ENCODE data around the gene ARFGEF3. TPM values are rescaled to one million over a fixed set of nuclear protein-coding genes. Genes with fewer than 3 reads are reported as not detected.
"Not testable (repeated sequence)": the region's sequence is repeated elsewhere in the genome, so short reads cannot be mapped to it uniquely, and the experiment has no call there.

ARFGEF3 gene
- total RNA-seq, 2 experiments from 2014 or later, result 0.72 TPM

DNA sequence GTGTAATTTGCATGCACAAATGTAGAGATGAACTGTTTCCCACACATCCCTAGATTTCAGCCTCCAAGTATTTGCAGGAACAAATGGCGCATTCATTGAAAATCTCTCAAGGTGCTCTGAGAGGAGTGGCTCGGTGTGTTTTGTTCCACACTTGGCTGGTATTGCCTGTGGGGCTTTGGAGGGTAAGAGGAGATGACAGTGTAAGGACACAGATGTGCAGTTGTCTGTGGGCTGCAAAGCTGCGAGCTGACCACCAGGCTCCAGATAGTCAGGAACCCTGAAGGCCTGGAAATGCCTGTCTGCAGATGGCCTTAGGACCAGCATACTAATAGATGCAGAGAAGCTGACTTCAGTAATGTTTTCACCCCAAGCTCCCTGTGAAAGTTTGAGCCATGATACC is 114.2 kb downstream of the ARFGEF3 start:
- CTCF ChIA-PET, result interaction anchor here (0.6 kb wide), 2 partner anchors 201 to 256 kb away, joined by 3 to 4 read pairs; no protein-coding TSS in a partner anchor
- intact Hi-C loops (cut with micrococcal nuclease), result no loop called here
- H3K9me3 Mint-ChIP-seq, result no peaks in the 10 kb centered on the region

DNA sequence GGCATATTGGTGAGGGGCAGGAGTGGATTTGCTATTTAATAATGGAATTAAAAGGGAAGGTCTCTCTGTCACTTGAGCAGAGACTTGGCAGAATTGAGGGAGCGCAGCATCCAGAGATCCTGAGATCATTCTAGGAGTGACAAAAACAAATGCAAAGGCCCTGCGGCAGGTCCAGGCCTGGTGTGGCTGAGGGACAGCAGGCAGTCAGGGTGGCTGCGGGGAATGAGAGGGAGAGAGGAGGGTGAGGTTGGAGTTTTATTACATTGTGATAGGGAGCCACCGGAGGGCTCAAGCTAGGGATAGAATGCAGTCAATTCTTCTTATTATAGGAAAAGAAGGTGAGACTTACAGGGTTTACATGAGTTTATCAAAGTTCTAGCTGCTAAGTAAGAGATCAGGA is 116.1 kb downstream of the ARFGEF3 start:
- CTCF ChIA-PET, result no interaction called here
- Mint-ChIP-seq H3K9me3 (no peaks in the 10 kb centered on the region), H3K27ac (no peak overlapping the region), H3K27me3 (ENCODE audit: low read depth) (no peaks in the 10 kb centered on the region), H3K36me3 (ENCODE audit: low read depth) (no peaks in the 10 kb centered on the region), H3K4me3 (no peak overlapping the region), H3K4me1 (ENCODE audit: low read depth) (no peaks in the 10 kb centered on the region)
- DNase-seq, result no peak
- intact Hi-C loops (cut with micrococcal nuclease), result no loop called here

More for the DNA sequence above, 114.2 kb downstream of the ARFGEF3 start:
- H3K4me1 Mint-ChIP-seq (ENCODE audit: low read depth), result no peaks in the 10 kb centered on the region
- H3K36me3 Mint-ChIP-seq (ENCODE audit: low read depth), result no peaks in the 10 kb centered on the region
- H3K4me3 Mint-ChIP-seq, result no peak overlapping the region
- no peak for DNase-seq
- no peaks in the 10 kb centered on the region for H3K27me3 Mint-ChIP-seq (ENCODE audit: low read depth)
- H3K27ac Mint-ChIP-seq, result no peak overlapping the region

DNA sequence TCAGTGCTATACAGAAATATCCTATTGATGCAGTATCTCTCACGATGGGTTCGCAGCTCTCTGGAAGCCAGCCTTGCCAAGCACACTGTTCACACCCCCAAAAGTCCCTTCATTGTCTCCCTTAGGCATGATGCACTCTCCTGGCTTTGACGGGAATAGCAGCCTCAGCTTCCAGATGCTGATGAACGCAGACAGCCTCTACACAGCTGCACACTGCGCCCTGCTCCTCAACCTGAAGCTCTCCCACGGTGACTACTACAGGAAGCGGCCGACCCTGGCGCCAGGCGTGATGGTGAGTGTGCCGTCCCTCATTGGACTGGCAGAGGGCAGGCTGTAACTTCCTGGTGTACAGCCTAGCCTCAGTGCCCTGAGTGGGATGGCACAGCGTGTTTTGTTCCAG is 116.6 kb downstream of the ARFGEF3 start:
- Mint-ChIP-seq H3K9me3 (no peaks in the 10 kb centered on the region), H3K4me1 (ENCODE audit: low read depth) (no peaks in the 10 kb centered on the region), H3K36me3 (ENCODE audit: low read depth) (no peaks in the 10 kb centered on the region), H3K27ac (no peak overlapping the region), H3K4me3 (no peak overlapping the region), H3K27me3 (ENCODE audit: low read depth) (no peaks in the 10 kb centered on the region)
- CTCF ChIA-PET, result no interaction called here
- no peak for DNase-seq
- intact Hi-C loops (cut with micrococcal nuclease), result no loop called here

DNA sequence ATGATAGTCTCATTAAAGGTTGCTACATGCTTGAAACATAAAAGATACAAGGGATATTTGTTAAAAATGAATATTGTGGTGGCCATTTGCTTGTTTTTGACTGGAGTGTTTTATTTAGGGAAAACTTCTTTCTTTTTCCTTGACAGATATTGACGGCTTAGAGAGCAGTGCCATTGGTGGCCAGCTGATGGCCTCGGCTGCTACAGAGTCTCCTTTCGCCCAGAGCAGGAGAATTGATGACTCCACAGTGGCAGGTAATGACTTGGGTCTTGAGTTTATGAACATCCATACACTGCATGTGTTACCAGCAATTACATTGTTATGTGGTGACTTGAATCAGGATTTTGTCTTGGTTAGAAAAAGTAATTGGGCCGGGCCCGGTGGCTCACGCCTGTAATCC is 124.1 kb downstream of the ARFGEF3 start:
- Mint-ChIP-seq H3K9me3 (no peaks in the 10 kb centered on the region), H3K36me3 (ENCODE audit: low read depth) (no peaks in the 10 kb centered on the region), H3K27ac (no peak overlapping the region), H3K4me1 (ENCODE audit: low read depth) (peaks cover 6% of the 10 kb centered on the region), H3K27me3 (ENCODE audit: low read depth) (no peaks in the 10 kb centered on the region), H3K4me3 (no peak overlapping the region)
- CTCF ChIA-PET, result interaction anchor here (0.9 to 5.2 kb wide), 4 partner anchors 15 to 581 kb away, joined by 3 to 47 read pairs (median 3); no protein-coding TSS in a partner anchor
- DNase-seq, result no peak
- intact Hi-C loops (cut with micrococcal nuclease), result loop anchor here (5.0 kb wide), 1 partner anchor 222 kb away; no protein-coding TSS in a partner anchor

DNA sequence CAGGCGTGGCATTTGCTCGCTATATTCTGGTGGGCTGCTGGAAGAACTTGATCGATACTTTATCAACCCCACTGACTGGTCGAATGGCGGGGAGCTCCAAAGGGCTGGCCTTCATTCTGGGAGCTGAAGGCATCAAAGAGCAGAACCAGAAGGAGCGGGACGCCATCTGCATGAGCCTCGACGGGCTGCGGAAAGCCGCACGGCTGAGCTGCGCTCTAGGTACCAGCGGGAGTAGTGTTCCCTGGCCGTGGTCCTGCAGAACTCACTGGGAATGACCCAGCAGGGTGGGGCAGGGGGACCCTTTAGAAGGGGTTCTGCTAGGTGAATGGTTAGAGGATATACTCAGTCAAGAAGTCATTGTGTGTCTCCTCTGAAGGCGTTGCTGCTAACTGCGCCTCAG is 125.0 kb downstream of the ARFGEF3 start:
- intact Hi-C loops (cut with micrococcal nuclease), result loop anchor here (1.0 to 5.0 kb wide), 2 partner anchors 170 to 221 kb away; no protein-coding TSS in a partner anchor
- Mint-ChIP-seq H3K27me3 (ENCODE audit: low read depth) (no peaks in the 10 kb centered on the region), H3K9me3 (no peaks in the 10 kb centered on the region), H3K4me1 (ENCODE audit: low read depth) (peaks cover 6% of the 10 kb centered on the region), H3K36me3 (ENCODE audit: low read depth) (no peaks in the 10 kb centered on the region), H3K27ac (no peak overlapping the region), H3K4me3 (no peak overlapping the region)
- CTCF ChIA-PET, result interaction anchor here (0.7 to 5.2 kb wide), 4 partner anchors 10 to 582 kb away, joined by 3 to 47 read pairs (median 3); no protein-coding TSS in a partner anchor
- no peak for DNase-seq

DNA sequence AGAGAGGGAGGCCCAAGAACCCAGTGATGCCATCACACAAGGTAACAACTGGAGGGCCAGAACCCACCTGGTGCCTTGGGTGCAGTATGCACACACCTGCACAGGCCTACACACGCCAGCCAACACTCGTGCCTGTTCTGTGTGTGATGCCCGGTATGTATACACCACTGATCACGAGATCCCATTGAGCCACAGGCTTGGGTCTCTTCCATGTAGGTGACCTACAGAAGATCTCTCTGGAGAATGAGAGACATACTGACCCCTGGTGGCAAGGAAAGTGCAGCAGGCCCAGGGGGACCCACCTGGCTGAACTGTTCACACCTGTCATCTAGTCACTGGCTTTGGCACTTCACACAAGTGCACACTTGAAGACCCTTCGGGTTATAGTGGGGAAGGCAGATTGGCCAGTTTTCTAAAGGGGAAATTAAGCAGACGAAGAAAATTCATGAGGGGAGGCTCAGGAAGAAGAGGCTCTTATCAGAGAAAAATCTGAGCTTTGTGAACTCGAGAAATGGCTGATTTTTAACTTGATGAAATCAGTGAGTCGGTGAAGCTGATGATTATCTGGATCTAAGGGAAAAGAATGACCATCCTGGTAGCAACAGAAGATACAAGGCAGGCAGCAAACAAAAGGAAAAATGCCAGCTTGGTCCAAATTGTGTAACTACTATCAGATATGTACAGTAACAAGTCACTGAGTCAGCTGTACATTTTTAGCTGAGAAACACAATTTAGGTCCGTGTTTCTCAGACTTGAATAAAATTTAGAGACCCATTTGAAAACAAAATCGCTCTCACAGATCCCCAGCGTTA is 125.6 kb downstream of the ARFGEF3 start:
- Mint-ChIP-seq H3K36me3 (ENCODE audit: low read depth) (no peaks in the 10 kb centered on the region), H3K27ac (no peak overlapping the region), H3K9me3 (no peaks in the 10 kb centered on the region), H3K27me3 (ENCODE audit: low read depth) (no peaks in the 10 kb centered on the region), H3K4me3 (no peak overlapping the region), H3K4me1 (ENCODE audit: low read depth) (peaks cover 6% of the 10 kb centered on the region)
- intact Hi-C loops (cut with micrococcal nuclease), result loop anchor here (1.0 to 5.0 kb wide), 2 partner anchors 171 to 220 kb away; no protein-coding TSS in a partner anchor
- CTCF ChIA-PET, result interaction anchor here (0.6 to 5.2 kb wide), 5 partner anchors 10 to 174 kb away, joined by 3 to 47 read pairs (median 4); no protein-coding TSS in a partner anchor
- DNase-seq, result peak; percentile 70

DNA sequence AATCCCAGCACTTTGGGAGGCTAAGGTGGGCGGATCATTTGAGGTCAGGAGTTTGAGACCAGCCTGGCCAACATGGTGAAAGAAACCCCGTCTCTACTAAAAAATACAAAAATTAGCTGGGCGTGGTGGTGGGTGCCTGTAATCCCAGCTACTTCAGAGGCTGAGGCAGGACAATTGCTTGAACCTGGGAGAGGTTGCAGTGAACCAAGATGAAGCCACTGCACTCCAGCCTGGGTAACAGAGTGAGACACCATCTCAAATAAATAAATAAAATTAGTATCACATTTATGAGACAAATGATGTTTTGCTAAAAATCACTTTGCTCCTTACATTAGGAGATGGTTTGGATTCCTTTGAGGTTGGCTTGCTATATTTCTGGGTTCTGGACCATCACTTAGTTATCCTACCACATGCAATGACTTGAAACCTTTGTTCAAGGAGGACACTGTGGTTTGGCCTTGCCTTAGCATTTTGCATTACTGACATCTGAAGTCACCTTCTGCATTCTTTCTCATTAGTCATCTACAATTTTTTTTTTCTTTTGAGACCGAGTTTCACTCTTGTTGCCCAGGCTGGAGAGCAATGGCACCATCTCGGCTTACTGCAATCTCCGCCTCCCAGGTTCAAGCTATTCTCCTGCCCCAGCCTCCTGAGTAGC is 126.8 kb downstream of the ARFGEF3 start:
- H3K27ac Mint-ChIP-seq; H3K4me3 Mint-ChIP-seq; H3K9me3 Mint-ChIP-seq; H3K36me3 Mint-ChIP-seq (ENCODE audit: low read depth); H3K4me1 Mint-ChIP-seq (ENCODE audit: low read depth); DNase-seq; H3K27me3 Mint-ChIP-seq (ENCODE audit: low read depth): not testable (repeated sequence)
- intact Hi-C loops (cut with micrococcal nuclease), result loop anchor here (2.0 to 5.0 kb wide), 2 partner anchors 114 to 219 kb away; no protein-coding TSS in a partner anchor
- CTCF ChIA-PET, result interaction anchor here (0.8 to 5.2 kb wide), 3 partner anchors 9 to 220 kb away, joined by 3 to 47 read pairs (median 4); no protein-coding TSS in a partner anchor

DNA sequence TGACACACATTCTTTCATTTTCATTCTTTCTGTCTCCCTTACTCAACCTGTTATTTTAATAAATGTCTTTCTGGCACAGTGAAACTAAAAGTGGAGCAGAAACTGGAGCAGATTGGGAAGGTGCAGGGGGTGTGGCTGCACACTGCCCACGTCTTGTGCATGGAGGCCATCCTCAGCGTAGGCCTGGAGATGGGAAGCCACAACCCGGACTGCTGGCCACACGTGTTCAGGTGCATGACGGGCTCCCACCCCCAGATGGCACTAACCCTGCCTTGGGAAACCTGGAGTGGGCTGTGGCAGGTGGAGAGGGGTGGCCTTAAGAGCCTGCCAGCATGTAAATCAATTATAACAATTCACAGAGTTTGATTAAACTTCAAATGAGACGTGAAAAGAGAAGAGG is 128.0 kb downstream of the ARFGEF3 start:
- no peak overlapping the region for H3K4me3 Mint-ChIP-seq
- intact Hi-C loops (cut with micrococcal nuclease), result loop anchor here (2.0 to 5.0 kb wide), 2 partner anchors 113 to 218 kb away; no protein-coding TSS in a partner anchor
- peak; percentile 24 for DNase-seq
- no peaks in the 10 kb centered on the region for H3K27me3 Mint-ChIP-seq (ENCODE audit: low read depth)
- H3K4me1 Mint-ChIP-seq (ENCODE audit: low read depth), result peaks cover 6% of the 10 kb centered on the region
- CTCF ChIA-PET, result interaction anchor here (0.6 to 5.2 kb wide), 5 partner anchors 173 to 1665 kb away, joined by 3 to 47 read pairs (median 5); no protein-coding TSS in a partner anchor
- no peaks in the 10 kb centered on the region for H3K36me3 Mint-ChIP-seq (ENCODE audit: low read depth)
- H3K27ac Mint-ChIP-seq, result no peak overlapping the region
- no peaks in the 10 kb centered on the region for H3K9me3 Mint-ChIP-seq

DNA sequence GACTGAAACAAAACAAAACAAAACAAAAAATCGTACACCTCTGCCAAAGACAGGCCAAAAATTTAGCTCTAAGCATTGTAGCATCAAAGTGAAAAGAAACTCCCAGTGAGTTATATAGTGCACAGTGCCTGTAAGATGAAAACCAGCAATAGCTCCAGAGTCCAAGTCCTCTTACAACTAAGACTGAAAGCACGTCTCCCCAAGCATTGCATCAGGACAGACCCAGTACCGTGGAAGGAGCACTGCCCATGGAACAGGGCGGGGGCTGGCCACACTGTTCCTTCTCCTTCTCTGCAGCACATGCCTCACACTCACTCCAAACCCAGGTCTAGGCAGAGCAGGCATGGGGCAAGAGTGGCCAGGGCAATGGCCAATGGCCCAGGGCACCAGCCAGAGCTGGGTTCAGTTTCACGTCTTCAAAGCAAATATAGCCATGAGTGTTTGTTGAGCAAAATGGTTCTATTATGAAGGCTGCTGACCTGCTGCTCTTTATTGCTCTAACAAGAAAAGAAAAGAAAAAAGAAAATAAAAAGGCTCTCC is 128.8 kb downstream of the ARFGEF3 start:
- intact Hi-C loops (cut with micrococcal nuclease), result no loop called here
- DNase-seq, result no peak
- Mint-ChIP-seq H3K4me1 (ENCODE audit: low read depth) (peaks cover 6% of the 10 kb centered on the region), H3K36me3 (ENCODE audit: low read depth) (no peaks in the 10 kb centered on the region), H3K9me3 (no peaks in the 10 kb centered on the region), H3K27me3 (ENCODE audit: low read depth) (no peaks in the 10 kb centered on the region), H3K27ac (no peak overlapping the region), H3K4me3 (no peak overlapping the region)
- CTCF ChIA-PET, result interaction anchor here (0.6 to 1.3 kb wide), 2 partner anchors 175 to 1666 kb away, joined by 5 read pairs; no protein-coding TSS in a partner anchor

DNA sequence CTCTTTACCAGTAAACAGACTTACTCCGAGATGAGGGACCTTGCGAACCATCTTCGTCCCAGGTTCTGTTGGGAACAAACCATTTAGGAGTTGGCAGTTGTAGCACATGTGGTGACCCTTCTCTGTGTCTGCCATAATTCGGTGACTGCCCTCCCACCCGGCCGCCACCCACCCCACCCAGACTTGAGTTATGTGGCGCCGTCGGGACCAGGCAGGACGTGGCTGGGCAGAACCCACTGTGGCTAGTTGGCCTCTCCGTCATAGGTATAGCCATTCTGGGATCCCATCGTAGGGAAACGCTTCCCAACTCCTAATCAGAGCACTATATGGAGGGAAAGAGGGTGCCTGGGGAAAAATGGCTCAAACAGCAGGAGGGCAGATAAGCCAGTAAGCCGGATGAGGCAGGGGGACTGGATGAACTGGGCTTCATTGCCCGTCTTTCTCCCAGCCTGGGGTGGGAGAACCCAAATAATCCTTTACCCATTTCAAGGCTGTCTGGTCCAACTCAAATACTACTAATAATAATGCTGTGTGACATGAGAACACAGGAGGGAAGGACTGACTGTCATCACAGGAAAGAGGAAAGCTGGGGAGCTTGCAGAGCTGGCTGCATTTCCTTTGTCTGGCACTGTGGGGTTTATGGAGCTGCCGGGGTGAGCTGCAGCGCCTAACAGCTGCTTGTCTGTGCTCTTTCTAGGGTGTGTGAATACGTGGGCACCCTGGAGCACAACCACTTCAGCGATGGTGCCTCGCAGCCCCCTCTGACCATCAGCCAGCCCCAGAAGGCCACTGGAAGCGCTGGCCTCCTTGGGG is 129.5 kb downstream of the ARFGEF3 start:
- no peak overlapping the region for H3K27ac Mint-ChIP-seq
- no peak overlapping the region for H3K4me3 Mint-ChIP-seq
- CTCF ChIA-PET, result interaction anchor here (1.3 kb wide), 1 partner anchor 176 kb away, joined by 5 read pairs; no protein-coding TSS in a partner anchor
- H3K4me1 Mint-ChIP-seq (ENCODE audit: low read depth), result peaks cover 6% of the 10 kb centered on the region
- no peak for DNase-seq
- no peaks in the 10 kb centered on the region for H3K36me3 Mint-ChIP-seq (ENCODE audit: low read depth)
- no peaks in the 10 kb centered on the region for H3K27me3 Mint-ChIP-seq (ENCODE audit: low read depth)
- H3K9me3 Mint-ChIP-seq, result no peaks in the 10 kb centered on the region
- intact Hi-C loops (cut with micrococcal nuclease), result no loop called here

DNA sequence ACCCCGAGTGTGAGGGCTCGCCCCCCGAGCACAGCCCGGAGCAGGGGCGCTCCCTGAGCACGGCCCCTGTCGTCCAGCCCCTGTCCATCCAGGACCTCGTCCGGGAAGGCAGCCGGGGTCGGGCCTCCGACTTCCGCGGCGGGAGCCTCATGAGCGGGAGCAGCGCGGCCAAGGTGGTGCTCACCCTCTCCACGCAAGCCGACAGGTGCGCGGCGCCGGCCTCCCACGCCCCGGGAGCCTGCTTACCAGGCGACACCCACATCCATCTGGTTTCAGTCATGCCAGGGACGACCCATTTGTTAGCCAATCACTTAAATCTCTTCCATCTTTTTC is 130.1 kb downstream of the ARFGEF3 start:
- intact Hi-C loops (cut with micrococcal nuclease), result no loop called here

More for the DNA sequence above, 130.1 kb downstream of the ARFGEF3 start:
- no peak overlapping the region for H3K4me3 Mint-ChIP-seq
- no peak overlapping the region for H3K27ac Mint-ChIP-seq
- DNase-seq, result no peak
- no peaks in the 10 kb centered on the region for H3K27me3 Mint-ChIP-seq (ENCODE audit: low read depth)
- no peaks in the 10 kb centered on the region for H3K36me3 Mint-ChIP-seq (ENCODE audit: low read depth)
- CTCF ChIA-PET, result no interaction called here
- H3K9me3 Mint-ChIP-seq, result no peaks in the 10 kb centered on the region
- peaks cover 6% of the 10 kb centered on the region for H3K4me1 Mint-ChIP-seq (ENCODE audit: low read depth)
